HG02870 (cell line): ENCODE results near the gene CAMK2N1.

Experiments
- ATAC-seq: cut with Tn5 transposase; IDR thresholded peaks from one replicate; pipeline ENCODE4 v1.9.1; 2021; ENCODE audit warnings: mild to moderate bottlenecking, moderate library complexity; ENCODE audit not compliant: unreplicated experiment

CAMK2N1 gene

DNA sequence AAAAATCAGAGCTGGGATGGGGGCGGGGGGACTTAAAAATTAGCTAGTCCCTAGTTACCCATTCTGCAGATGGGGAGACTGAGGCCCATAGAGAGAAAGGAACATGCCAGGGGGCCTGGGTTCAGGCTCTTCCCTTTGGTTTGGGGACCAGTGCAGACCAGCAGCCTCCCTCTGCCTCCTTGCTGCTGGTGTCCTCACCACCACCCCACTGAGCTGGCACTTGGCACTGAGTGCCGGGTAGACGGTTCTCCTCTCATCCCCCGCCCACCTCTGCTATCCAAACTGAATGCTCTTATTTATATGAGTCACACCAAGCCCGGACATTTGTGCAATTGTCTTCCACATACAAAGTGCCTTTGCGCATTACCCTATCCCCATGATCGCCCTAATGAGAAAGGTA is 39.2 kb downstream of the CAMK2N1 start:
- ATAC-seq: no peak

- no peak for ATAC-seq
Observed at GRCh38 chr1:20445956-20446355, 40.1 kb downstream of the CAMK2N1 start.

- no peak for ATAC-seq
Observed at GRCh38 chr1:20443703-20444586, 42.1 kb downstream of the CAMK2N1 start.

- ATAC-seq: no peak
Observed at GRCh38 chr1:20442920-20443625, 42.9 kb downstream of the CAMK2N1 start.

DNA sequence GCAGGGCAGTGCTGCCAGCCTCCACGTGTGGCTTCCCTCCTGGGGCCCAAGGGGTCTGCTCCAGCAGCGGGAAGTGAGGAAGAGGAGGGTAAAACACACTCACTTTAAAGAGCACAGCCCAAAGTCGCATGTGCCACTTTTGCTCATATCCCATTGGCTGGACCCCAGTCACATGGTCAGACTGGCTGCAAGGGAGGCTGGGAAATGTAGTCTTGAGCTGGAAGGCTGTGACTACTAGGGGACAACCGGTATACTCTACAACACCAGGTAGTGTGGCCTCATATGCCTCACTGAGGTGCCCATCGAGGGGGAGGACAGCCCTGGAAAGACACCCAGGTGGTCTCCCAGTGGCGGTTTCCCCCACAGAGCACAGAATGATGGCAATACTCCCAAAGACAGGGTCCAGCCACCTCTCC is 45.2 kb downstream of the CAMK2N1 start:
- ATAC-seq: no peak

- no peak for ATAC-seq
Observed at GRCh38 chr1:20439282-20439681, 46.7 kb downstream of the CAMK2N1 start.

GRCh38 chr1:20437640-20438039 is 48.4 kb downstream of the CAMK2N1 start:
- ATAC-seq: no peak

DNA sequence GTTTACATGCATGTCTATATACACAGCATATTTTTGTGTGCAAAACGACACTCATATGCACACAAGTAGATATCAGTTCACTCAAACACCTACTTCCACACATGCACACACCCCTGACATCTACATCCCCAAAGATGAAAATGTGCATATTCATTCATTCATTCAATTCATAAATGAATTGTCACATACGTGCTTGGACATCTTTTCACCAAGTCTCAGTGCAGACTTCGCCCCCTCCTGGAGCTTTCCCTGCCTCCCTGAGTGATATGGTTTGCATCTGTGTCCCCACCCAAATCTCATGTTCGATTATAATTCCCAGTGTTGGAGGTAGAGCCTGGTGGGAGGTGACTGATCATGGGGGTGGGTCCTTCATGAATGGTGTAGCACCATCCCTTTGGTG is 53.1 kb downstream of the CAMK2N1 start:
- ATAC-seq: no peak
